ENCODE data around the gene VAX1.
"Not testable (repeated sequence)": the region's sequence is repeated elsewhere in the genome, so short reads cannot be mapped to it uniquely, and the experiment has no call there.

The VAX1 gene

GRCh38 chr10:117131376-117132327, 6.4 kb downstream of the VAX1 start:
- no peak for TF ChIP-seq CTCF (conservative IDR thresholded peaks at IDR 0.05)
- no peak overlapping the region for H3K27ac ChIP-seq

GRCh38 chr10:117130862-117131375, 7.2 kb downstream of the VAX1 start:
- H3K27ac ChIP-seq: no peak overlapping the region
- TF ChIP-seq CTCF (conservative IDR thresholded peaks at IDR 0.05): no peak

- TF ChIP-seq CTCF (conservative IDR thresholded peaks at IDR 0.05): no peak
- H3K27ac ChIP-seq: no peak overlapping the region
Measured at GRCh38 chr10:117130346-117130745, 7.7 kb downstream of the VAX1 start.

- not testable (repeated sequence) for H3K27ac ChIP-seq
Measured at GRCh38 chr10:117126645-117127044, 11.4 kb downstream of the VAX1 start.

GRCh38 chr10:117126034-117126433, 12.0 kb downstream of the VAX1 start:
- no peak for TF ChIP-seq CTCF (conservative IDR thresholded peaks at IDR 0.05)

GRCh38 chr10:117112220-117112619, 25.9 kb downstream of the VAX1 start:
- H3K27ac ChIP-seq: no peak overlapping the region
- TF ChIP-seq CTCF (conservative IDR thresholded peaks at IDR 0.05): peak; percentile 70

More at GRCh38 chr10:117126034-117126433, 12.0 kb downstream of the VAX1 start:
- H3K27ac ChIP-seq: no peak overlapping the region

GRCh38 chr10:117107238-117107637, 30.8 kb downstream of the VAX1 start:
- no peak overlapping the region for H3K27ac ChIP-seq
- no peak for TF ChIP-seq CTCF (conservative IDR thresholded peaks at IDR 0.05)

Measured in VCaP (cell line).